ENCODE measurements around the gene VPS16. TPM values are rescaled to one million over a fixed set of nuclear protein-coding genes. Genes with fewer than 3 reads are reported as not detected.
A peak's percentile ranks its signal among the peaks of the same experiment; 100 is the strongest.

Gene VPS16
- total RNA-seq = 10 to 100 TPM; 22.1 to 24.4 TPM
- long read RNA-seq, transcript VPS16-202 (24 exons, 2,750 nt) = major isoform, 38 of 58 reads
- long read RNA-seq, partial matches to known transcripts = 7 of 58 reads
- long read RNA-seq, other reads (novel, unspliced or antisense) = 12 of 58 reads

DNA sequence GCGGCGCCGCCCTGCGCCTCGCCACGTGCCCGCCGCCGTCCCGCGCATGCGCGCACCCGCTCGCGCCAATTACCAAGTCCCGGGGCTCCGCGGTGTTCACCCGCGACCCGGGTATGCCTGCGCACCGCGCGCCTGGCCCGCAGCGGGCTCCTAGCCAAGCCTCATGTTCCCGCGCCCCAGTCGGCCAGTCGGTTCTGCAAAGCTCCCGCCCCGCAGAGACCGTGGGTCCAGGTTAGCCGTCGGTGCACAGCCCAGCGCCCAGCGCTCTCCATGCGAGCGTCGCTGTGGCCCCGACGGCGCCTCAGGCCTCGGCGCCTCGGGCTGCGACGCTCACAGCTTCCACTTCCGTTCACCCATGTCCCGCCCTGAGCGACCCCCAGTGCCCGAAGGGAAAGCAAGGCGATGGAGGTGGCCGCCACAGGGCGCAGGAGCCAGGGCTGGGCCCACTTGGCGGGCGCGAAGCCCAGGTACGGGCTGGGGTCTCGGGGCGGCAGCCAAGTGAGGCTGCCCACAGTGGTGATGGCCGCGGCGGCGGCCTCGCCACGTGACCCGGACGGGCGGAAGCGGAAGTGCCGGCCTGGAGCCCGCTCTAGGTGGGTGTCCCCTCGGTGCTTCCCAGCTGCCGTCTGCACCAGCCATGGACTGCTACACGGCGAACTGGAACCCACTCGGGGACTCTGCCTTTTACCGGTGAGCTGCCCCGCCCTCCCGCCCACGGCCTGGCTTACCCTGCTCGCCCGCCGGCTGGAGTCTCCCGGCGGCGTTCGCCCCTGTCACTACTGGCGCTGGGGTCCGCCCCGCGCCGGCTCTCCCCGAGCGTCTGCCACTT lies at the start of gene VPS16, which contains the start of gene PCED1A:
VPS16 (plus strand) TSS at position 608 of the 829 bp plus-strand sequence; CDS start at position 638, 30 bp downstream.
PCED1A (minus strand) TSS at position 518 of the 829 bp plus-strand sequence. CDS start 743 bp downstream, outside the sequence.
- DNase-seq = peak; percentile 92
- peak; percentile 99 for ATAC-seq
- intact Hi-C loops (cut with DNase I) = no loop called here

DNA sequence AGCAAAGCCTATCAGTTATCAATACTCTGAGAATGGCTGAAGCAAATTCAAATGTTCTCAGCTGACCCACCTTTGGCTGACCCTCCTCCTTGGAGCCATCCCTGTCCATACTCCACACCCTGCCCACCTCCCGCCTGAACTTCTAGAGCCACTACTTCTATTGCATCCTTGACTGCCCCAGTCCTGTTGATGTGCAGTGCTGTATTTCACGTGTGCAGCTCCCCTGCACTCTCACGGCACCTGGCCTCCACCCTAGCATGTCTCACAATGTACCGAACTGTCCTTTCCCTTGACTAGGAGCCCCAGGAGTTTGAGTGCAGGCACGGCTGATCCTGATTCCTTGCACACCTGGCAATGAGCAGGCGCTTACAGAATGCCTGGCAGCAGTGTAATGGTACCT lies 47.1 kb upstream of the VPS16 start:
- ATAC-seq (no peak), DNase-seq (no peak)
- intact Hi-C loops (cut with DNase I) = no loop called here

GRCh38 chr20:2794202-2794748 lies 46.3 kb upstream of the VPS16 start:
- DNase-seq (no peak), ATAC-seq (no peak)

GRCh38 chr20:2794866-2795447 lies 45.6 kb upstream of the VPS16 start:
- ATAC-seq (no peak), DNase-seq (no peak)
- intact Hi-C loops (cut with DNase I) = no loop called here

More at GRCh38 chr20:2794202-2794748, 46.3 kb upstream of the VPS16 start:
- intact Hi-C loops (cut with DNase I) = no loop called here

DNA sequence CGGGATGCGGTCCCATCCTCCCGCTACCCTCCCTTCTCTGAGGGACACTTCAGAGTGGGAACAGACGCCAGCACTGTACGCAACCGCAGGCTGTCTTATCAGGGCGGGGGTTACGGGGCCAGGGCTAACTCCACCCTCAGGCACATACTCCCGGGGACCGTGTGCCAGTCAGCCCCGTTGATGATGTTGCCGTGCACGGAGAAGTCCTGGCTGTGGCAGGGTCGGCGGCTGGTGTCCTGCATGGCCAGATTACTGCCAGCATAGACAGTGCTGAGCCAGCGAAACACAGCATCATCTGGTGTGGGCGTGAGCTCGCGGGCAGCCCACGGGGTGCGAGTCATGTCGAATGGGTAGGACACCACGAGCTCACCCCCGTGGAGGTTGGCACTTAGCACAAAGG lies 45.1 kb upstream of the VPS16 start:
- ATAC-seq (no peak), DNase-seq (no peak)
- intact Hi-C loops (cut with DNase I) = no loop called here

DNA sequence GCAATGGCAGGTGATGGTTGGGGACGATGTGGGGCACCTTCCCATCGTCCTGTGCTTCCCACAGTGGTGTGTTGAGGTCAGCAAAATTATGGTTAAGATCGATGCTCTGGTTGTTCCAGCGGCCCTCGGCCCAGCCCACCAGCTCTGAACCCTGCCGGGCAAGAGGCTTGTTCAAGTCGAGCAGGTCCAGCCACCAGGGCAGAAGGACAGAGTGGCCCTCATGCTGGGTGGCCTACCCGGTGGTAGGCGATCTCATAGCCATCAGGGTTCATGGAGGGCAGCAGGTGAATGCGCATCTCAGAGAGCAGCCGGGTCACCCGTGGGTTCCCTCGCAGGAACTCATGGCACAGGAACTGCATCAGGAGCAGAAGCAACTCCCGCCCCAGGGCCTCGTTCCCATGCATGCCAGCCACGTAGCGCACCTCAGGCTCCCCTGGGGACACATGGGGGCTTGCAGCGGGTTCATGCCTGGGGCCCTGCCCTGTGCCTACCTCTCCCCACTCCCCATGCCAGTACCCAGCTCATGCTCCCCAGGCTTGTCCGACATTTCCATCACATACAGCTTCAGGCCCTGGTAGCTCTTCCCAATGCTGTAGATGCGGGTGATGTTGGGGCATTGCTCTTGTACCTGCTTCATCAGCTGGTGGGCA lies 44.4 kb upstream of the VPS16 start:
- DNase-seq = no peak
- intact Hi-C loops (cut with DNase I) = no loop called here
- no peak for ATAC-seq

- ATAC-seq (no peak), DNase-seq (no peak)
- intact Hi-C loops (cut with DNase I) = no loop called here
Observed at GRCh38 chr20:2797136-2797983, 43.2 kb upstream of the VPS16 start.

DNA sequence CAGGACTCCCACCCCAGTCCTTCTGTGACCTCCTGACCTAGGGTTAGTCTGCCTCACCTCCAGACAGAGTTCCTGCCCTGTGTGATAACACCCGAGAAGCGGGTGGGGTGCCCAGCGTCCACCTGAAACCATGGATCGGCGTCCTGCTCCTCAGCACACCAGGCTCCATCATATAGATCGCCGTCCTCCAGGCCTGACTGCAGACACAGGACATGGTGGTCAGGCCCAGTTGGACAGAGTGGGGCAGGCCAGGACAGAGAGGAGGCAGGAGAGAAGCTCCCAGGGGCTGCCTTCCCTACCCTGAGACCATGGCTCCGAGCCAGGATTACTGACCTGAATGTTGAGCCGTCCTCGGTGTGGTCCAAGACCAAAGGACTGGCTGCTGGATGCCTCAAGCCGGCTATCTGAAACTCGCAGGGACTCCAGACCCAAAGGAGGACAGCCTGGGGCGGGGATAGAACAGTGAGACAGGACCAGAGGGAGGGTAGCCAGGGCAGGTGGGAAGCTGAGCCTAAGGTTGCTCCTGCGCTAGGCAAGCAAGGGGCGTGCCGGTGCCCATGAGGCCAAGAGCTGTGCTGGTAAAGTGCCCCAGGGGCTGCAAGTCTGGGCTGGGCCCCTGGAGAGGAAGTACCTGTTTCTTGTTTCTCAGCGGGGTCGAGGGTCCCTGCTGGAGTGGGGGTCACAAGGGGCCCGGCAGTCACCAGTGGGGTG lies 42.3 kb upstream of the VPS16 start:
- ATAC-seq = no peak
- DNase-seq = no peak
- intact Hi-C loops (cut with DNase I) = no loop called here

DNA sequence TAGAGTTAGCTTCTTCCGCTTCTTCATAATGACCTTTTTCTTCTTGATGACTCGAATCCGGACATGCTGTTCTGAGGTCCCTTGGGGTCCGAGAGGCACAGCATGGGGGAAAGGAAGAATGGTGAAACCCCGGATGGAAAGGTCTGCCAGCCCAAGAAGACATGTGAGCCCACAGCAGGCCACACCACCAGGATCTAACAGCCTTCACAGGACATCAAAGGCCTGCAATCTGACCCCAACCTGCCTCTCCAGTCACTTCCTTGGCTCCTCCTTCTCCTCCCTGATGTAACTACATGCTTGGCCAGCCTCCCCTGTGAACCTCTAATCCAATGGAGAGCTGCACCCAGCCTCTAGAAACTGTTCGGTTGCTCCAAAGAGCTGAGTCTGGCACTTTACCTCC lies 41.7 kb upstream of the VPS16 start:
- DNase-seq (no peak), ATAC-seq (no peak)
- intact Hi-C loops (cut with DNase I) = no loop called here

DNA sequence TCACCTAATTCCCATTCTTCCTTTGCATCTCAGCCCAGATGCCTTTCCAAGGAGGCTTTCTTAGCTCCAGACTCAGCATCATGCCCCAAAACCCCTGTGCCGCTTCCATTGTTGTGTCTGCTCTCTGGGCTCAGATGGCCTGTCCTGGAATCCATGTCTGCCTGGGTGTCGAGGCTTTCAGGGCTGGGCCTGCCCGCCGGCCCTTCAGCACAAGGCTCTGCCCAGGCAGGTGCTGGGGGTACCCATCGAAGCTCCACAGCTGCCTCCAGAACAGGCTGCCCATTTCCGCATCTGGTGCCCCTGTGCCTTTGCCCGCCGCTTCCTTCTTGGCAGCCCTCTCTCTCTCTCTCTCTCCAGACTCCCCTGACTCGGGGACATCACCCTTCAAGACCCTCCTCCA lies 41.3 kb upstream of the VPS16 start:
- no peak for DNase-seq
- no peak for ATAC-seq
- intact Hi-C loops (cut with DNase I) = no loop called here

- intact Hi-C loops (cut with DNase I) = no loop called here
- DNase-seq (no peak), ATAC-seq (peak; percentile 66 to 67)
Observed at GRCh38 chr20:2799688-2800520, 40.6 kb upstream of the VPS16 start.

- DNase-seq = no peak
- ATAC-seq = peak; percentile 54 to 68
- intact Hi-C loops (cut with DNase I) = no loop called here
Observed at GRCh38 chr20:2800521-2801285, 39.8 kb upstream of the VPS16 start, which contains the start of gene CPXM1. CPXM1 (minus strand) TSS chr20:2800627; CDS start chr20:2800572, 55 bp downstream.

DNA sequence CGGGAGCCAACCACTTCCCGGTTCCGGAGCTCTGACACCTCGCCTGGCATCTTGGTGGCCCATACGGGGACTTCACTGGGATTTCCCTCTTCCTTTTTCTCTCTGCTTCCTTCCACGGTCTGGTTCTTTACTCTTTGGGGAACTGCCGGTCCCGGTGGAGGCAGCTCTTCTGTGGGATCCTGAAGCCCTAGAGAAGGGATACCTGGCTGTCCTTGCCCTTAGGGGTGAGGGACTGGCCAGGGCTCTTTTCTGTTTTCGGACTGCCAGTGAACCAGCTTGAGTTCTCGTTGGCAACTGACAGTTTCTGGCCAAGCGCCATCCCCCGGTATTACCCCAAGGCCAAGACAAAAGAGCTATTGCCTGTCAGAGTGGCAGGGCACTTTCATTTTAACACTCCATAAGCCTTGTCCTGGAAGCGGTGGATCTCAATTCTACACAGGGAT lies 39.2 kb upstream of the VPS16 start:
- intact Hi-C loops (cut with DNase I) = no loop called here
- ATAC-seq = no peak
- DNase-seq = no peak

- intact Hi-C loops (cut with DNase I) = no loop called here
- ATAC-seq (no peak), DNase-seq (no peak)
Observed at GRCh38 chr20:2804041-2804828, 36.3 kb upstream of the VPS16 start.

DNA sequence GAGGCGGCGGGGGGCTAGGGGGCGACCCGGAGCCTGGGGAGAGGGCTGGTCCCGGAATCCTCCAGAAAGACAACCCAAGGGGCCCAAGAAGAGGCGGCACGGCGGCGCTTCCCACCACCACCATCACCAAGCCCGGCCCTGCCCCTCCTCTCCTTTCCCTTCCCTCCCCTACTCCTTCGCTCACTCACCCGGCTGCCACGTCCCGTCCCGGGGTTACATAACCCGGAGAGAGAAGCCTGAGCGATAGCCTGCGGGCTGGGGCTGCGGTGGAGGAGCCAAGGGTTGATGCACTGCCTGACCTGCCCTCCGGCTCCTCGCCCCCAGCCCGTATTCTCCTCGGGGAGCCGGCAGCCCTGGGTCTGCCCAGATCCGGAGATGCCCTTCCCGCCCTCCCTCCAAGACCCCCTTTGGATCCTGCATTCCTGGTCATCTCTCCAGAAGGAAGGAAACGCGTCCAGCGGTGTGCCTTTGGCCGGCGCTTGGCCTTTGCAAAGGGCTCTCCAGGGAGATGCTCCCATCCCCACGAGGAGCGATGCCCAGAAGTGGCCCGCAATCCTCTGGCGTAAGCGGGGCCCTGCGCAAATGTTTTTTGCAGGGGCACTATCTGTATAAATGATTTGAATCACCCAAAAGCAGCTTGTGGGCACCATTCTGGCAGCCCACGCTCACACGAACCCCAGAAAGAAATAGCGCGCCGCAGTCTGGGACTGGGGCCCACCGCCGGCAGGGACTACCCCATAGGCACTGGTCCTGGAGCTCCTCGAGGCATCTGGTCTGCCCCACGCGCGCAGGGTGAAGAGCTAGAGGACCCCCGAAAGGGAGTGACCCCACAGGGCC lies 35.5 kb upstream of the VPS16 start:
- DNase-seq = no peak
- intact Hi-C loops (cut with DNase I) = no loop called here
- ATAC-seq = peak; percentile 67 to 76

Measured in left cardiac atrium (tissue), 4 donors.